ENCODE data around the gene PDXK.

DNA sequence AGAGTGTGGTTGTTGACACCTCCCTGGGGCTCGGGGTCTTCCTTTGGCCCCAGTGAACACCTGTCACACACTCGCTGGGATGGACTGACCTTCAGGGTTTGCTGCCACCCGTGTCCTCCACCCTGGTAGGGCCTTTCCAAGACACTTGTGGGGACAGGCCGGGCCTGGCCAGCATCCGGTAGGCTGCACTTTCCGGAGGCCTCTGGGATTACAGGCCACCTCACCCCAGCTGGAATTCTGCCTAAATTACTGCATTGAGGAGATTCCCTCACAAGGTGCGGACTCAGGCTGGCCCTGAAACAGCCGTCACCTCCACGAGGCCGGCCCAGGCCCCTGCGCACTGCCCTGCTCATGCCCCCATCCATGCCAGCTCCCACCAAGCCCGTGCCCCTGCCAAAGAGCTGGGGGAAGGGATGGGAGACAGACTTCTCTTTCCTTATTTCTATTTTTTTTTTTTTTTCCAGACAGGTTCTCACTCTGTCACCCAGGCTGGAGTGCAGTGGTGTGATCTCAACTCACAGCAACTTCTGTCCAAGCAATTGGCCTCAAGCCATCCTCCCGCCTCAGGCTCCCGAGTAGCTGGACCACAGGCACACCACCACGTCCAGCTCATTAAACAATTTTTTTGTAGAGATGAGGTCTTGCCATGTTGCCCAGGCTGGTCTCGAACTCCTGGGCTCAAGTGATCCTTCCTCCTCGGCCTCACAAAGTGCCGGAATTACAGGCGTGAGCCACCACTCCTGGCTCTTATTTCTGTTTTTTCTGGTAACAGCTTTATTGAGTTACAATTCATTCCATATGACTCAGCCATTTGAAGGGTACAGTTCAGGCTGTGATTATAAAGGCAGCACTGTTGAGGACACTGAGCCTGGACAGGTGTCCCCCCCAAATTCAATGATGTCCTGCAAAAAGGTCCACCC is 45.9 kb downstream of the PDXK start:
- TF ChIP-seq EZH2 (IDR thresholded peaks at IDR 0.05; ENCODE audit: insufficient read depth, poor library complexity, severe bottlenecking) (no peak), EZH2phosphoT487 (IDR thresholded peaks at IDR 0.05; ENCODE audit: insufficient read depth, low read depth) (no peak)

Measured in GM23248 (cell line).